ENCODE data around the gene PEMT. TPM values are rescaled to one million over a fixed set of nuclear protein-coding genes. Genes with fewer than 3 reads are reported as not detected.

PEMT gene
- total and polyA plus RNA-seq, 2 of the 8 experiments (the other 6 are each of a cell fraction or from before 2014, with no cell fraction given): 42.0 to 118 TPM

DNA sequence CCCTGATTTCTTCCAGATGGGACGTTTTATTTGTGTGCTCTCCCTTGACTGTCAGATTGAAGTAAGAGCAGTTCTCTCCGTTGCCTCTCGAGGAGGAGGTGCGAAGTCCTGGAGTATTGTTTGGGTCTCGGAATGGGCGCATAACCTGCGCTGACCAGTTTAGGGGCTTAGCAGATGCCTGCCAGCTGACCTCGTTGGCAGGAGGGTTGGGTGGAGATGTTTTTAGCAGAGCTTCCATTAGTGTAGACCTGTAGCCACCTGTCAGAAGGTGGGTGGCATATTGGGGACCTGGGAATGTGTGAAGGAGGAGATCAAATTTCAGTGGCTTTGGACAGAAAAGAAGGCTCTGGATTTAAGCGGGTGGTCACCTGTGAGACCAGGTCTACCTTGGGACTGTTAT lies 98.9 kb downstream of the PEMT start:
- no peak overlapping the region for H3K27ac ChIP-seq (ENCODE audit: low read depth, low read length)
- ChIA-PET CTCF (ENCODE audit: partially characterized antibody) (interaction anchor here (1.0 to 4.4 kb wide), 7 partner anchors 8 to 149 kb away, joined by 3 to 38 read pairs (median 5); no protein-coding TSS in a partner anchor), POLR2A (ENCODE audit: partially characterized antibody) (no interaction called here)
- peaks cover 0 to 2% of the 10 kb centered on the region in 2 experiments; a peak in 1 of 4 replicates for H3K79me2 ChIP-seq (ENCODE audit: control insufficient read depth in 1 of 2, insufficient read depth in 2 of 2, low read length in 2 of 2)
- H3K4me3 ChIP-seq (ENCODE audit: extremely low read depth in 1 of 4, insufficient read depth in 2 of 4, low read depth in 3 of 4, low read length in 4 of 4): no peak overlapping the region
- H2BK20ac ChIP-seq (ENCODE audit: low read length): no peak overlapping the region
- H3K4me1 ChIP-seq (replicated peaks in 1 of 4; ENCODE audit: control insufficient read depth in 3 of 4, insufficient read depth in 4 of 4, low read length in 3 of 4): peaks cover 5 to 28% (median 22%) of the 10 kb centered on the region in 4 experiments
- peaks cover 14 to 26% (median 22%) of the 10 kb centered on the region in 4 experiments; a peak in 6 of 7 replicates for H3K27me3 ChIP-seq (replicated peaks in 1 of 4; ENCODE audit: control insufficient read depth in 3 of 4, extremely low read depth in 1 of 4, insufficient read depth in 3 of 4, low read length in 3 of 4)
- H3K36me3 ChIP-seq (ENCODE audit: control insufficient read depth in 2 of 4, insufficient read depth in 4 of 4, low read length in 3 of 4): peaks cover 3 to 19% (median 15%) of the 10 kb centered on the region in 4 experiments; a peak in 7 of 8 replicates
- peaks cover 23% of the 10 kb centered on the region; the same call in 1 of the 2 replicates for H3K23me2 ChIP-seq (ENCODE audit: low read depth, low read length)
- WGBS, 2 experiments (ENCODE audit: extremely low coverage in 1 of 2, insufficient coverage in 1 of 2, insufficient read length in 1 of 2, insufficient replicate concordance in 2 of 2, low coverage in 1 of 2, low lambda C conversion rate in 2 of 2, missing lambda C conversion rate in 1 of 2): 90% methylated on average over 9 of the region's 9 CpGs; no CpG with 5 or more reads in 1 of the 2 experiments
- peaks cover 2% of the 10 kb centered on the region for H3K79me1 ChIP-seq (ENCODE audit: low read depth, low read length)
- no peak overlapping the region for H2BK5ac ChIP-seq (ENCODE audit: low read depth, low read length)
- H3K4ac ChIP-seq (replicated peaks; ENCODE audit: insufficient read length, low read depth, low read length): no peak overlapping the region
- no peak overlapping the region for H3K18ac ChIP-seq (ENCODE audit: extremely low read depth, low read length)
- H2AK5ac ChIP-seq (ENCODE audit: low read depth, low read length): no peak overlapping the region
- peaks cover 21 to 22% of the 10 kb centered on the region in 2 experiments for H4K20me1 ChIP-seq (replicated peaks in 1 of 2; ENCODE audit: control insufficient read depth in 1 of 2, insufficient read depth in 2 of 2, low read length in 2 of 2)
- H3K23ac ChIP-seq (ENCODE audit: insufficient read length): no peak overlapping the region
- no peak overlapping the region for H3K56ac ChIP-seq (replicated peaks; ENCODE audit: insufficient read length, low read depth, low read length)
- H3K9me3 ChIP-seq (ENCODE audit: insufficient read depth in 2 of 2, low read depth in 1 of 2, low read length in 1 of 2): no peaks in the 10 kb centered on the region
- H4K91ac ChIP-seq (replicated peaks; ENCODE audit: insufficient read length, low read length): no peak overlapping the region
- H2BK15ac ChIP-seq (ENCODE audit: low read length): no peak overlapping the region
- DNase-seq (ENCODE audit: low read depth in 1 of 2, low spot score in 2 of 2): no peak
- H3K9ac ChIP-seq (replicated peaks in 1 of 4; ENCODE audit: extremely low read depth in 1 of 4, low read depth in 3 of 4, low read length in 3 of 4): no peak overlapping the region
- H2BK12ac ChIP-seq (ENCODE audit: low read depth, low read length): no peak overlapping the region
- no peak for FAIRE-seq
- no peak overlapping the region for H2BK120ac ChIP-seq (replicated peaks; ENCODE audit: low read depth, low read length)
- no peak overlapping the region for H4K5ac ChIP-seq (ENCODE audit: insufficient read length, low read depth, low read length)
- H3K4me2 ChIP-seq (ENCODE audit: insufficient read depth in 1 of 2, low read depth in 2 of 2, low read length in 2 of 2): no peak overlapping the region; a peak in 1 of 4 replicates
- no peak overlapping the region; the same call in 1 of the 2 replicates for H4K8ac ChIP-seq (ENCODE audit: extremely low read depth, insufficient read depth, low read length)
- no peak overlapping the region for H2AFZ ChIP-seq (ENCODE audit: low read length)
- no peak overlapping the region for H3K14ac ChIP-seq (ENCODE audit: insufficient read length)
- TF ChIP-seq FOSL1 (IDR thresholded peaks at IDR 0.05; ENCODE audit: insufficient read depth, low read depth, low read length): no peak
- no peak for TF ChIP-seq SAP30 (IDR thresholded peaks at IDR 0.05; ENCODE audit: insufficient read depth, insufficient replicate concordance, low read length)
- TF ChIP-seq SP4 (IDR thresholded peaks at IDR 0.05; ENCODE audit: low read length): no peak
- TF ChIP-seq TCF12 (IDR thresholded peaks at IDR 0.05; ENCODE audit: low read depth, low read length): no peak
- TF ChIP-seq, protein P1, sequence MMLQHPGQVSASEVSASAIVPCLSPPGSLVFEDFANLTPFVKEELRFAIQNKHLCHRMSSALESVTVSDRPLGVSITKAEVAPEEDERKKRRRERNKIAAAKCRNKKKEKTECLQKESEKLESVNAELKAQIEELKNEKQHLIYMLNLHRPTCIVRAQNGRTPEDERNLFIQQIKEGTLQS (IDR thresholded peaks at IDR 0.05; ENCODE audit: insufficient read depth, low read depth, low read length): no peak
- TF ChIP-seq HDAC2 (IDR thresholded peaks at IDR 0.05; ENCODE audit: borderline replicate concordance in 1 of 2, low read depth in 2 of 2, low read length in 2 of 2): no peak
- TF ChIP-seq EZH2 (IDR thresholded peaks at IDR 0.05; ENCODE audit: low read depth, low read length, severe bottlenecking): no peak
- no peak for TF ChIP-seq MAFK (IDR thresholded peaks at IDR 0.05; ENCODE audit: low read depth, low read length)
- no peak for TF ChIP-seq GTF2F1 (IDR thresholded peaks at IDR 0.05; ENCODE audit: borderline replicate concordance, low read depth, low read length)
- no peak for TF ChIP-seq EP300 (IDR thresholded peaks at IDR 0.05; ENCODE audit: borderline replicate concordance in 1 of 2, low read depth in 2 of 2, low read length in 2 of 2)

Measured in H1 (cell line).